H9 (cell line): ENCODE data around the gene TAAR9. TPM values are rescaled to one million over a fixed set of nuclear protein-coding genes. Genes with fewer than 3 reads are reported as not detected.
A peak's percentile ranks its signal among the peaks of the same experiment; 100 is the strongest.

Source experiments
- DNase-seq: peaks from one replicate; pipeline ENCODE4 v3.0.0-alpha.2; 2017
- H2AFZ ChIP-seq: one replicate; pipeline ENCODE4 v1.6.1; 2013; ENCODE audit warnings: mild to moderate bottlenecking, low read length, control low read depth, moderate library complexity
- H2AK5ac ChIP-seq: 2 replicates; pipeline ENCODE4 v1.6.1; 2013; ENCODE audit warnings: low read length, control low read depth, mixed read lengths; ENCODE audit not compliant: insufficient read length
- H2BK120ac ChIP-seq: one replicate; pipeline ENCODE4 v1.6.1; 2013; ENCODE audit warnings: low read depth, mild to moderate bottlenecking, low read length, control low read depth, inconsistent platforms; ENCODE audit not compliant: poor library complexity, severe bottlenecking
- H2BK12ac ChIP-seq: 2 replicates; pipeline ENCODE4 v1.6.1; 2013; ENCODE audit warnings: low read length, control low read depth, mixed read lengths, low read depth; ENCODE audit not compliant: insufficient read length
- H2BK15ac ChIP-seq: 2 replicates; pipeline ENCODE4 v1.6.1; 2013; ENCODE audit warnings: low read depth, low read length, control low read depth
- H2BK20ac ChIP-seq: one replicate; pipeline ENCODE4 v1.6.1; 2013; ENCODE audit warnings: low read depth, mild to moderate bottlenecking, low read length, control low read depth, inconsistent platforms; ENCODE audit not compliant: poor library complexity, severe bottlenecking
- H2BK5ac ChIP-seq: 2 replicates; pipeline ENCODE4 v1.6.1; 2013; ENCODE audit warnings: low read length, control low read depth, mixed read lengths; ENCODE audit not compliant: insufficient read length
- H3K14ac ChIP-seq: 2 replicates; pipeline ENCODE4 v1.6.1; 2013; ENCODE audit warnings: low read length, control low read depth; ENCODE audit not compliant: insufficient read depth
- H3K18ac ChIP-seq: 2 replicates; pipeline ENCODE4 v1.6.1; 2013; ENCODE audit warnings: low read depth, mild to moderate bottlenecking, mixed read lengths, low read length, control low read depth; ENCODE audit not compliant: insufficient read length
- H3K23ac ChIP-seq: 2 replicates; pipeline ENCODE4 v1.6.1; 2013; ENCODE audit warnings: low read length, control low read depth, mixed read lengths, low read depth; ENCODE audit not compliant: insufficient read length
- H3K23me2 ChIP-seq: 2 replicates; pipeline ENCODE4 v1.6.1; 2013; ENCODE audit warnings: low read depth, mild to moderate bottlenecking, mixed read lengths, low read length, control low read depth; ENCODE audit not compliant: insufficient read length, poor library complexity, severe bottlenecking
- H3K27ac ChIP-seq: 2 replicates; pipeline ENCODE4 v1.5.1; 2013; ENCODE audit warnings: low read length, control low read depth, mixed read lengths, low read depth; ENCODE audit not compliant: insufficient read length
- H3K27me3 ChIP-seq: 2 replicates; pipeline ENCODE4 v1.6.1; 2013; ENCODE audit warnings: low read length, control low read depth, inconsistent platforms; ENCODE audit not compliant: insufficient read depth
- H3K4ac ChIP-seq: 2 replicates; pipeline ENCODE4 v1.6.1; 2013; ENCODE audit warnings: low read depth, mild to moderate bottlenecking, control low read depth, inconsistent platforms, low read length, moderate library complexity
- H3K4me1 ChIP-seq: 2 replicates; pipeline ENCODE4 v1.6.1; 2013; ENCODE audit warnings: low read length, control low read depth, inconsistent platforms; ENCODE audit not compliant: insufficient read depth
- H3K4me2 ChIP-seq: 2 replicates; pipeline ENCODE4 v1.6.1; 2013; ENCODE audit warnings: low read length, control low read depth, mixed read lengths; ENCODE audit not compliant: insufficient read length, insufficient read depth
- H3K56ac ChIP-seq: 2 replicates; pipeline ENCODE4 v1.6.1; 2013; ENCODE audit warnings: low read depth, mild to moderate bottlenecking, mixed read lengths, low read length, control low read depth; ENCODE audit not compliant: insufficient read length
- H3K79me1 ChIP-seq: 2 replicates; pipeline ENCODE4 v1.6.1; 2013; ENCODE audit warnings: low read depth, mild to moderate bottlenecking, moderate library complexity, low read length, control low read depth, inconsistent platforms; ENCODE audit not compliant: insufficient read depth, poor library complexity, severe bottlenecking
- H3K79me2 ChIP-seq: 2 replicates; pipeline ENCODE4 v1.6.1; 2013; ENCODE audit warnings: low read length, control low read depth, inconsistent platforms; ENCODE audit not compliant: insufficient read depth
- H3K9ac ChIP-seq: 2 replicates; pipeline ENCODE4 v1.6.1; 2013; ENCODE audit warnings: low read length, control low read depth, mixed read lengths; ENCODE audit not compliant: insufficient read length; ENCODE audit errors: extremely low read depth
- H3K9me3 ChIP-seq: one replicate; pipeline ENCODE4 v1.6.1; 2013; ENCODE audit warnings: low read depth, low read length, inconsistent platforms; ENCODE audit not compliant: control insufficient read depth
- H3T11ph ChIP-seq: one replicate; pipeline ENCODE4 v1.6.1; 2013; ENCODE audit warnings: mild to moderate bottlenecking, low read length, control low read depth, inconsistent platforms
- H4K20me1 ChIP-seq: one replicate; pipeline ENCODE4 v1.6.1; 2013; ENCODE audit not compliant: control insufficient read depth, insufficient read length, insufficient read depth
- H4K5ac ChIP-seq: 2 replicates; pipeline ENCODE4 v1.6.1; 2013; ENCODE audit warnings: low read depth, mild to moderate bottlenecking, mixed read lengths, low read length, control low read depth; ENCODE audit not compliant: insufficient read length
- H4K8ac ChIP-seq: replicated peaks from 2 replicates; pipeline ENCODE4 v1.6.1; 2013; ENCODE audit warnings: low read length, control low read depth, mixed read lengths, low read depth; ENCODE audit not compliant: insufficient read length
- H4K91ac ChIP-seq: 2 replicates; pipeline ENCODE4 v1.6.1; 2013; ENCODE audit warnings: low read depth, mild to moderate bottlenecking, moderate library complexity, mixed read lengths, low read length, control low read depth; ENCODE audit not compliant: insufficient read length
- H3K27ac Mint-ChIP-seq, 3 experiments: 2 replicates in 2 of 3; 3 replicates in 1 of 3; pipeline ENCODE4 v1.8.0; 2020 to 2021; ENCODE audit warnings: mixed read lengths in 3 of 3, mild to moderate bottlenecking in 1 of 3, moderate library complexity in 1 of 3
- H3K27me3 Mint-ChIP-seq: 2 replicates; pipeline ENCODE4 v1.8.0; 2021; ENCODE audit warnings: low read depth, mild to moderate bottlenecking, moderate library complexity, mixed read lengths
- H3K36me3 Mint-ChIP-seq, 3 experiments: 2 replicates in 2 of 3; 3 replicates in 1 of 3; pipeline ENCODE4 v1.8.0; 2020 to 2021; ENCODE audit warnings: low read depth in 3 of 3, mixed read lengths in 3 of 3; ENCODE audit not compliant: insufficient read depth in 1 of 3
- H3K4me1 Mint-ChIP-seq, 2 experiments: 2 replicates each; pipeline ENCODE4 v1.8.0; 2020; ENCODE audit warnings: mixed read lengths in 2 of 2
- H3K4me3 Mint-ChIP-seq, 2 experiments: 2 replicates in 1 of 2; 3 replicates in 1 of 2; pipeline ENCODE4 v1.8.0; 2020 to 2021; ENCODE audit warnings: mild to moderate bottlenecking in 2 of 2, mixed read lengths in 2 of 2, moderate library complexity in 1 of 2
- H3K9me3 Mint-ChIP-seq, 2 experiments: 2 replicates in 1 of 2; 3 replicates in 1 of 2; pipeline ENCODE4 v1.8.0; 2020; ENCODE audit warnings: mild to moderate bottlenecking in 2 of 2, mixed read lengths in 2 of 2, moderate library complexity in 1 of 2
- CTCF ChIP-seq: fragments of 200-600 bp; sonication (generic); conservative IDR thresholded peaks from 3 replicates; pipeline ENCODE4 v1.8.0; 2021; ENCODE audit warnings: antibody characterized with exemption, mild to moderate bottlenecking
- WGBS: extraction: QIAGEN DNeasy Blood & Tissue Kit; methylation state at CpG from one replicate; pipeline ENCODE4 v1.1.7; 2013; ENCODE audit warnings: missing lambda C conversion rate, low lambda C conversion rate, mixed read lengths; ENCODE audit not compliant: insufficient read length; ENCODE audit errors: extremely low coverage; 5-methylcytosine and 5-hydroxymethylcytosine counted together
- total RNA-seq: library from RNA; stranded (reverse); gene quantifications from 2 replicates; pipeline ENCODE4 v1.2.1, GENCODE V29; 2021

Gene TAAR9
- total RNA-seq, 1 experiment from 2014 or later: not detected

- Histone ChIP-seq H4K5ac (no peak overlapping the region), H2BK120ac (no peak overlapping the region), H2BK15ac (no peak overlapping the region), H3K23ac (no peak overlapping the region), H3K4ac (no peak overlapping the region), H3T11ph (no peak overlapping the region), H3K79me2 (peaks cover 3% of the 10 kb centered on the region; the same call in 1 of the 2 replicates), H3K27ac (no peak overlapping the region), H4K20me1 (no peaks in the 10 kb centered on the region), H2AFZ (no peak overlapping the region), H3K4me1 (no peaks in the 10 kb centered on the region), H2AK5ac (no peak overlapping the region), H4K91ac (no peak overlapping the region), H4K8ac (no peak overlapping the region), H3K79me1 (peaks cover 5% of the 10 kb centered on the region), H3K4me2 (no peak overlapping the region), H3K9ac (no peak overlapping the region), H3K27me3 (no peaks in the 10 kb centered on the region), H2BK12ac (no peak overlapping the region), H2BK5ac (no peak overlapping the region), H3K23me2 (no peaks in the 10 kb centered on the region), H3K9me3 (no peaks in the 10 kb centered on the region), H3K18ac (no peak overlapping the region), H3K56ac (no peak overlapping the region), H2BK20ac (no peak overlapping the region), H3K14ac (no peak overlapping the region)
- DNase-seq: no peak
- peak overlapping the region in 1 of 3 experiments; percentile 7; a peak in 1 of 7 replicates for H3K27ac Mint-ChIP-seq
- TF ChIP-seq CTCF: no peak
- H3K4me3 Mint-ChIP-seq: no peak overlapping the region
- H3K4me1 Mint-ChIP-seq: peaks cover 0 to 6% of the 10 kb centered on the region in 2 experiments; a peak in 1 of 4 replicates
- no peaks in the 10 kb centered on the region for H3K27me3 Mint-ChIP-seq
- no peaks in the 10 kb centered on the region for H3K9me3 Mint-ChIP-seq
- H3K36me3 Mint-ChIP-seq: peaks cover 2 to 19% (median 16%) of the 10 kb centered on the region in 3 experiments; a peak in 6 of 7 replicates
- no CpG with 5 or more reads among the region's 5 CpGs for WGBS
These were observed 33.3 kb upstream of the TAAR9 start for GRCh38 chr6:132504757-132505156.
